ENCODE measurements around the gene RPL29.

The RPL29 gene

GRCh38 chr3:51954105-51954504 is 41.6 kb downstream of the RPL29 start:
- Histone ChIP-seq H3K27me3 (ENCODE audit: control insufficient read depth, insufficient read depth, low read length) (peaks cover 55% of the 10 kb centered on the region), H3K4me3 (ENCODE audit: low read depth, low read length) (no peak overlapping the region), H3K9me3 (ENCODE audit: control insufficient read depth, insufficient read depth, low read length) (no peaks in the 10 kb centered on the region), H3K36me3 (ENCODE audit: control insufficient read depth, insufficient read depth, low read length) (no peaks in the 10 kb centered on the region), H3K27ac (ENCODE audit: low read depth, low read length) (no peak overlapping the region), H3K4me1 (ENCODE audit: control insufficient read depth, insufficient read depth, low read length) (peaks cover 7% of the 10 kb centered on the region; the same call in 1 of the 2 replicates), H3K9ac (ENCODE audit: low read depth, low read length) (no peak overlapping the region)

GRCh38 chr3:51953445-51953844 is 42.2 kb downstream of the RPL29 start:
- H3K9me3 ChIP-seq (ENCODE audit: control insufficient read depth, insufficient read depth, low read length) = no peaks in the 10 kb centered on the region
- H3K9ac ChIP-seq (ENCODE audit: low read depth, low read length) = no peak overlapping the region
- H3K4me3 ChIP-seq (ENCODE audit: low read depth, low read length) = no peak overlapping the region
- peaks cover 7% of the 10 kb centered on the region; the same call in 1 of the 2 replicates for H3K4me1 ChIP-seq (ENCODE audit: control insufficient read depth, insufficient read depth, low read length)
- peaks cover 55% of the 10 kb centered on the region for H3K27me3 ChIP-seq (ENCODE audit: control insufficient read depth, insufficient read depth, low read length)
- H3K36me3 ChIP-seq (ENCODE audit: control insufficient read depth, insufficient read depth, low read length) = no peaks in the 10 kb centered on the region
- H3K27ac ChIP-seq (ENCODE audit: low read depth, low read length) = no peak overlapping the region

GRCh38 chr3:51950899-51951298 is 44.8 kb downstream of the RPL29 start:
- Histone ChIP-seq H3K4me1 (ENCODE audit: control insufficient read depth, insufficient read depth, low read length) (peaks cover 4% of the 10 kb centered on the region; the same call in 1 of the 2 replicates), H3K27me3 (ENCODE audit: control insufficient read depth, insufficient read depth, low read length) (peaks cover 44% of the 10 kb centered on the region), H3K36me3 (ENCODE audit: control insufficient read depth, insufficient read depth, low read length) (no peaks in the 10 kb centered on the region), H3K4me3 (ENCODE audit: low read depth, low read length) (no peak overlapping the region), H3K9ac (ENCODE audit: low read depth, low read length) (no peak overlapping the region), H3K9me3 (ENCODE audit: control insufficient read depth, insufficient read depth, low read length) (no peaks in the 10 kb centered on the region), H3K27ac (ENCODE audit: low read depth, low read length) (no peak overlapping the region)

GRCh38 chr3:51949121-51949520 is 46.6 kb downstream of the RPL29 start:
- Histone ChIP-seq H3K36me3 (ENCODE audit: control insufficient read depth, insufficient read depth, low read length) (no peaks in the 10 kb centered on the region), H3K9me3 (ENCODE audit: control insufficient read depth, insufficient read depth, low read length) (no peaks in the 10 kb centered on the region), H3K4me3 (ENCODE audit: low read depth, low read length) (no peak overlapping the region), H3K9ac (ENCODE audit: low read depth, low read length) (no peak overlapping the region), H3K27me3 (ENCODE audit: control insufficient read depth, insufficient read depth, low read length) (peaks cover 26% of the 10 kb centered on the region), H3K4me1 (ENCODE audit: control insufficient read depth, insufficient read depth, low read length) (no peaks in the 10 kb centered on the region), H3K27ac (ENCODE audit: low read depth, low read length) (no peak overlapping the region)

- Histone ChIP-seq H3K9ac (ENCODE audit: low read depth, low read length) (no peak overlapping the region), H3K4me1 (ENCODE audit: control insufficient read depth, insufficient read depth, low read length) (no peaks in the 10 kb centered on the region), H3K27ac (ENCODE audit: low read depth, low read length) (no peak overlapping the region), H3K9me3 (ENCODE audit: control insufficient read depth, insufficient read depth, low read length) (no peaks in the 10 kb centered on the region), H3K4me3 (ENCODE audit: low read depth, low read length) (no peak overlapping the region), H3K36me3 (ENCODE audit: control insufficient read depth, insufficient read depth, low read length) (no peaks in the 10 kb centered on the region), H3K27me3 (ENCODE audit: control insufficient read depth, insufficient read depth, low read length) (peaks cover 16% of the 10 kb centered on the region)
Measured at GRCh38 chr3:51948016-51948580, 47.6 kb downstream of the RPL29 start.

GRCh38 chr3:51947215-51947900 is 48.3 kb downstream of the RPL29 start:
- Histone ChIP-seq H3K4me3 (ENCODE audit: low read depth, low read length) (no peak overlapping the region), H3K9ac (ENCODE audit: low read depth, low read length) (no peak overlapping the region), H3K27me3 (ENCODE audit: control insufficient read depth, insufficient read depth, low read length) (peaks cover 13% of the 10 kb centered on the region; the same call in 1 of the 2 replicates), H3K27ac (ENCODE audit: low read depth, low read length) (no peak overlapping the region), H3K36me3 (ENCODE audit: control insufficient read depth, insufficient read depth, low read length) (no peaks in the 10 kb centered on the region), H3K9me3 (ENCODE audit: control insufficient read depth, insufficient read depth, low read length) (no peaks in the 10 kb centered on the region), H3K4me1 (ENCODE audit: control insufficient read depth, insufficient read depth, low read length) (peaks cover 2% of the 10 kb centered on the region; the same call in 1 of the 2 replicates)

GRCh38 chr3:51946796-51947195 is 48.9 kb downstream of the RPL29 start:
- Histone ChIP-seq H3K9ac (ENCODE audit: low read depth, low read length) (no peak overlapping the region), H3K4me3 (ENCODE audit: low read depth, low read length) (no peak overlapping the region), H3K27me3 (ENCODE audit: control insufficient read depth, insufficient read depth, low read length) (peaks cover 8% of the 10 kb centered on the region; the same call in 1 of the 2 replicates)

GRCh38 chr3:51945926-51946705 is 49.6 kb downstream of the RPL29 start:
- peaks cover 3% of the 10 kb centered on the region; the same call in 1 of the 2 replicates for H3K4me1 ChIP-seq (ENCODE audit: control insufficient read depth, insufficient read depth, low read length)

More at GRCh38 chr3:51946796-51947195, 48.9 kb downstream of the RPL29 start:
- Histone ChIP-seq H3K27ac (ENCODE audit: low read depth, low read length) (no peak overlapping the region), H3K9me3 (ENCODE audit: control insufficient read depth, insufficient read depth, low read length) (no peaks in the 10 kb centered on the region), H3K36me3 (ENCODE audit: control insufficient read depth, insufficient read depth, low read length) (no peaks in the 10 kb centered on the region), H3K4me1 (ENCODE audit: control insufficient read depth, insufficient read depth, low read length) (peaks cover 3% of the 10 kb centered on the region; the same call in 1 of the 2 replicates)

GRCh38 chr3:51945031-51945840 is 50.5 kb downstream of the RPL29 start:
- no peaks in the 10 kb centered on the region for H3K27me3 ChIP-seq (ENCODE audit: control insufficient read depth, insufficient read depth, low read length)
- H3K27ac ChIP-seq (ENCODE audit: low read depth, low read length) = no peak overlapping the region
- no peak overlapping the region for H3K4me3 ChIP-seq (ENCODE audit: low read depth, low read length)
- peaks cover 3% of the 10 kb centered on the region; the same call in 1 of the 2 replicates for H3K4me1 ChIP-seq (ENCODE audit: control insufficient read depth, insufficient read depth, low read length)
- no peak overlapping the region for H3K9ac ChIP-seq (ENCODE audit: low read depth, low read length)
- H3K9me3 ChIP-seq (ENCODE audit: control insufficient read depth, insufficient read depth, low read length) = no peaks in the 10 kb centered on the region
- H3K36me3 ChIP-seq (ENCODE audit: control insufficient read depth, insufficient read depth, low read length) = no peaks in the 10 kb centered on the region

More at GRCh38 chr3:51945926-51946705, 49.6 kb downstream of the RPL29 start:
- Histone ChIP-seq H3K4me3 (ENCODE audit: low read depth, low read length) (no peak overlapping the region), H3K27me3 (ENCODE audit: control insufficient read depth, insufficient read depth, low read length) (peaks cover 2% of the 10 kb centered on the region; the same call in 1 of the 2 replicates), H3K9me3 (ENCODE audit: control insufficient read depth, insufficient read depth, low read length) (no peaks in the 10 kb centered on the region), H3K36me3 (ENCODE audit: control insufficient read depth, insufficient read depth, low read length) (no peaks in the 10 kb centered on the region), H3K27ac (ENCODE audit: low read depth, low read length) (no peak overlapping the region), H3K9ac (ENCODE audit: low read depth, low read length) (no peak overlapping the region)

- Histone ChIP-seq H3K27ac (ENCODE audit: low read depth, low read length) (no peak overlapping the region), H3K36me3 (ENCODE audit: control insufficient read depth, insufficient read depth, low read length) (peaks cover 3% of the 10 kb centered on the region), H3K9me3 (ENCODE audit: control insufficient read depth, insufficient read depth, low read length) (no peaks in the 10 kb centered on the region), H3K9ac (ENCODE audit: low read depth, low read length) (no peak overlapping the region), H3K4me1 (ENCODE audit: control insufficient read depth, insufficient read depth, low read length) (peaks cover 3% of the 10 kb centered on the region; the same call in 1 of the 2 replicates), H3K4me3 (ENCODE audit: low read depth, low read length) (no peak overlapping the region), H3K27me3 (ENCODE audit: control insufficient read depth, insufficient read depth, low read length) (no peaks in the 10 kb centered on the region)
Measured at GRCh38 chr3:51944451-51945021, 51.2 kb downstream of the RPL29 start.
